HG02870 (cell line): ENCODE results near the gene CDY2B.
"Not testable (repeated sequence)": the region's sequence is repeated elsewhere in the genome, so short reads cannot be mapped to it uniquely, and the experiment has no call there.

ENCODE experiments used
- ATAC-seq: cut with Tn5 transposase; IDR thresholded peaks from one replicate; pipeline ENCODE4 v1.9.1; 2021; ENCODE audit warnings: mild to moderate bottlenecking, moderate library complexity; ENCODE audit not compliant: unreplicated experiment

The CDY2B gene, protein sequence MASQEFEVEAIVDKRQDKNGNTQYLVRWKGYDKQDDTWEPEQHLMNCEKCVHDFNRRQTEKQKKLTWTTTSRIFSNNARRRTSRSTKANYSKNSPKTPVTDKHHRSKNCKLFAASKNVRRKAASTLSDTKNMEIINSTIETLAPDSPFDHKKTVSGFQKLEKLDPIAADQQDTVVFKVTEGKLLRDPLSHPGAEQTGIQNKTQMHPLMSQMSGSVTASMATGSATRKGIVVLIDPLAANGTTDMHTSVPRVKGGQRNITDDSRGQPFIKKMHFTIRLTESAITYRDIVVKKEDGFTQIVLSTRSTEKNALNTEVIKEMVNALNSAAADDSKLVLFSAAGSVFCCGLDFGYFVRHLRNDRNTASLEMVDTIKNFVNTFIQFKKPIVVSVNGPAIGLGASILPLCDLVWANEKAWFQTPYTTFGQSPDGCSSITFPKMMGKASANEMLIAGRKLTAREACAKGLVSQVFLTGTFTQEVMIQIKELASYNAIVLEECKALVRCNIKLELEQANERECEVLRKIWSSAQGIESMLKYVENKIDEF

DNA sequence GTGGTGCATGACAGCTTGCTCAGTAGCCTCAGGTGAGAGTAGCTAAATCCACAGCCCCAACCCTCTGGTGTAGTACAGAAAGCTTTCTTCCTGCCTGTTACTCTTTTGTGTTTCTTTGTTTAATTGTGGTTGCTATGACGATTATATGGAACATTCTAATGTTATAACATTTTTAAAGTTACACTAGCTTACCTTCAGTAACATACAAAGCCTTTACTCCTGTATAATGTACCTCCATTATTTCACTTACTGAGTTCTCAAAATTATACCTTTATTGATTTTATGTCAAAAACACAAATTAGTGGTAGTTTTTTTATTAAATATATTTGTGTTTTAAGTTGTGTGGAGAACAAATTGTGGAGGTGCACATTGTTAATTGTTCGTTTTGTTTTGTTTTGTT, at the start of gene CDY2B:
Gene CDY2B, minus strand, starts transcription at position 101 of the 400 bp plus-strand sequence. CDS start 328 bp downstream, outside the sequence.
- ATAC-seq, result not testable (repeated sequence)

- ATAC-seq, result not testable (repeated sequence)
Measured at GRCh38 chrY:17908009-17908408, 28.0 kb upstream of the CDY2B start.

DNA sequence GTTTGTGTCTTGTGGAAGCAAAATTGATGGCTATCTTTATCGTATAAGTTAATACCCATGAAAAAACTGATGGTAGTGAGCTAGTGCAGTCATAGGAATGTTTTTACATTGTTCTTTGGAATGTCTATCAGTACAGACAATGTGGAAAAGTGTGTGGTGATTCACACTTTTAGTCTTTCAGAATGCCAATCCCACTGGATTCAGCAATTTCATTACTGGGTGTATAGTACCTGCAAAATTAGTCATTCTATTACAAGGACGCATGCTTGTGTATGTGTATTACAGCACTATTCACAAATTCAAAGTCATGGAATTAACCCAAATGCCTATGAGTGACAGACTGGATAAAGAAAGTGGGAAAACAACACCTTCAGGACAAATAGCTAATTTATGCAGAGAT, 27.3 kb upstream of the CDY2B start:
- ATAC-seq, result not testable (repeated sequence)

DNA sequence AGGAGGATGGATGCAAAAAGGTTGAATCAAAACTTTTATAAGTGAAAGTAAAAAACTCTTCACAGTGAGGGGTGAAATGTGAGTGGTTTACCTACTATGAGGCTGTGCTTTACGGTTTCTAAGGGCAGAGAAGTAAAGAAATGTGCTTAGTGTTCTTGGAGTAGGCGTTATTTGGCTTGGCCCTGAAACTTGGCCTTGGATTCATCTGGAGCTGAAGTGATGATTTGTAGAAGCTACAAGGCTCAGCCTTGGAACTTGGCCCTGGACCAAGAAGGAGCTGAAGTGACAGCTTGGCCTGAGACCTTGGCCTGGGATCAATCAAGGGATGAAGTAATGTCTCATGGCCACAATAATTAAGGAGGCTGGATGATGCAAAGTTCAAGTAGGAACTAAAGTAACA, 1.7 kb upstream of the CDY2B start:
- ATAC-seq, result not testable (repeated sequence)

GRCh38 chrY:17876767-17877166, 3.3 kb downstream of the CDY2B start:
- not testable (repeated sequence) for ATAC-seq

DNA sequence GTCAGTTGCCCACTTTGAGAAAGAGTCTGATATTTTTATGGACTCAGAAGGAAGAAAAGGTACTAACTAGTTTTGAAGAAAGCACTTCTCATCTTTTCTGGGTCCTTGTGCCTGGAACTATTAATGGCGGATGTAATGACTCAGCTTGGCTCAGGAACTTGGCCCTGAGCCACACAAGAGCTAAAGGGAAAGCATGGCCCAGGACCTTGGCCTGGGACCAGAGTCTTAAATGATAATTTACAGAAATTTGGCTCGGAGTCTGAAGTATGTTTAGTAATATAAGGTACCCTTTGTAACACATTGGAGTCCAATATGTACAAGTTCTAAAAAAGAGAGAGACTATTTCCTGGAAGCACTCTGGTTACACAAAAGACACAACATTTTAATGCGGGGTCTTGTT, 4.6 kb downstream of the CDY2B start:
- ATAC-seq, result not testable (repeated sequence)

DNA sequence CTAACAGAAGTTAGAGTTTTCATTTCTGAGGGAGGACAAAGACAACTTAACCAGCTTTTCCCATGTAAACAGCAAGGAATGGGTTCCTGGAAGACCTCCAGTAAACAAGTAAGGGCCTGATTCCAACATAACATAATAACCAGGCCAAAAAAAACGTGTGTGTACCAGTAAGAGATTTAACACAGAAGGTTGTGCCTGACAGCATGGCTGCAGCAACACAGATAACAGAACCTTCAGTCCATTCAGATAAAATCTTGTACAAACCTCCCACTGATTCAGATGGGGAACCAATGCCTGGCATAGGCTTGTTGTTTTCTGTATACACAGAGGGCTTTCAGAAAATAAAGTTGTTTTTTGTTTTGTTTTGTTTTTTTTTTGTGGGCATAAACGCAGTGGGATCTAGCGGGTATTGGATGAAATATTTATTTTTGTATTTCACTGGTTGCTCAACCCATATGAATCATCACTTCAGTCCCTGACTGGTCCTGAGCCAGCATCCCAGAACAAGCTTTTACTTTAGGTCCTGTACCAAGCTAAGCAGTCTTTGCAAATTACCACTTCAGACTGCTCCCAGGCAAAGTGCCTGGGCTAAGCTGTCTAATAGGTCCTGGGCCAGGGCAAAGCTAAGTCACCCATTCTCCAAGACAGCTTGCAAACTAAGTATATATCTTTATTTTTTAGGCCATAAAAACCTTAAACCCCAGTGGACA, 8.7 kb downstream of the CDY2B start:
- not testable (repeated sequence) for ATAC-seq

- not testable (repeated sequence) for ATAC-seq
Measured at GRCh38 chrY:17870737-17871136, 9.3 kb downstream of the CDY2B start.

- ATAC-seq, result not testable (repeated sequence)
Measured at GRCh38 chrY:17867850-17868249, 12.2 kb downstream of the CDY2B start.

DNA sequence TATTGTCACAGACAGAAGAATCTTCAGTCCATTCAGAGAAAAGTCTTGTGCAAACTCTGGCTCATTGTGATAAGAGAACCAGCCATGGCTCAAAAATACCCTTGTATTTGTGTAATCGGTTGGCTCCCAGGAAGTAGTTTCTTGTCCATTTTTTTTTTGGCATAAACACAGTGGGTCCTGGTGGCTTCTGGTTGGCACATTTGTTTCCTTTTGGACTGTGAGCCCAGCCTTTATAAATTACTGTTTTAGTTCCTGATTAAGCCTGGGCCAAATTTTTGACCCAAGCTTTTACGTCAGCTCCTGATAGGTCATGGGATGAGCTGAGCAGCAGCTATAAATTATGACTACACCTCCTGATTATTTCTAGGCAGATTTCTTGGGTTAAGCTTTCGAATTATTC, 19.4 kb downstream of the CDY2B start:
- not testable (repeated sequence) for ATAC-seq

DNA sequence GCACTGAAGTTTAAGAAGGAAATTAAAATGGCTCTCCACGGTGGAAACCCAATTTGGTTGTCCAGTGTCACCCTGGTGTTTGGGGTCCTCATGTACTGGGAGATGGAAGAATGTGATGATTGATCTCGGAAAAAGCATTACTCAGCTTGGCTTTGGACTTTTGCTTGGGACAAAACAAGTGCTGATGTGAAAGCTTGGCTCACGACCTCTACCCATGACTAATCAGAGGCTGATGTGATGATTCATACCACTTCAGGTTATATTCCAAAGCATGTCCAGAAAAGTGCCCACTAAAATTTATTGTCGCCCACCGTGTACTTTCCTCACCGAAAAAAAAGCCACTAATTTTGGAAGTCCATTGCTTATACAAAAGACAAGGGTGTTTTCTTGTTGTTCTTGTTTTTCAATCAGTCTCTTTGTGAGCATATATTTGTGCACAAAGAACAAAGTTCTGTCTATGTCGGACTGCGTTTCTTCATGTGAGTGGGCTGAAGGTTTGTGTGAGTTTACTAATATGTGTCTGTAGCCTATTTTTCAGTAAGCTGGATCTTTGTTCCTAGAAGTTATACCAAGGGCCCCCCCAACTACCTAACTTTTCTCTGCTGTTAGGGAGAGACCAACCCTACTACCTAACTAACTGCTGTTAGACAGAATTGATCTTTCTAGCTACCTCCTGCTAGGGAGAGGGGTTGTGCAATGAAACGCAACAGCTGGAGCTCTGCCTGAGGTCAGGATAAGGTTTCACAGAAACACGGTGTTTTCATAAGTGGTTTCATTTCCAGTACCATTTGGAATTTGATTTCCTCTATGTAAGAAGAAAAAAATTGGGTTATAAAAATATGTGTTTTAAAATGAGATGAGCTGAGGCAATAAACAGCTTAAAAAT, 22.8 kb downstream of the CDY2B start:
- ATAC-seq, result not testable (repeated sequence)

DNA sequence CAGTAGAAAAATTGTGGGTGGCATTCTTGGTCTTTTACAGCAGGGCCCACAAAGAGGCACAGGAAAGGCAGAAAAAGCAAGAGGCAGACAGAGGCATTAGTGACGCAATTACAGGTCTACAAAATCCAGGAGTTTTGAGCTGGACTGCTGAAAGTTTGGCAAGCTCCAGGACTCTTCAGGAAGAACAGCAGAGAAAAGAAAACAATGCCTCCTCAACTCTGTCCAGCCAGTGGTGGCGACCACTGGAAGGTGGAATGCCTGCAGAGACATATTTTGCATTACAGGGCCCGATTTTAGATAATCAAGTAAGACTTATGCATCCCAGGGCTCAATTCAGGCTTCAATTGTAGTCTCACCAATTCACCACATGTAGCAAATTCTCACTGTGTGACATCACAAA, 23.5 kb downstream of the CDY2B start:
- ATAC-seq, result not testable (repeated sequence)

- not testable (repeated sequence) for ATAC-seq
Measured at GRCh38 chrY:17849131-17849530, 30.9 kb downstream of the CDY2B start.

GRCh38 chrY:17832149-17832548, 47.9 kb downstream of the CDY2B start:
- not testable (repeated sequence) for ATAC-seq
